ENCODE data around the gene LMF1. TPM values are rescaled to one million over a fixed set of nuclear protein-coding genes. Genes with fewer than 3 reads are reported as not detected.

Gene LMF1
- total RNA-seq, 2 experiments from 2014 or later: 17.0 to 31.4 TPM

DNA sequence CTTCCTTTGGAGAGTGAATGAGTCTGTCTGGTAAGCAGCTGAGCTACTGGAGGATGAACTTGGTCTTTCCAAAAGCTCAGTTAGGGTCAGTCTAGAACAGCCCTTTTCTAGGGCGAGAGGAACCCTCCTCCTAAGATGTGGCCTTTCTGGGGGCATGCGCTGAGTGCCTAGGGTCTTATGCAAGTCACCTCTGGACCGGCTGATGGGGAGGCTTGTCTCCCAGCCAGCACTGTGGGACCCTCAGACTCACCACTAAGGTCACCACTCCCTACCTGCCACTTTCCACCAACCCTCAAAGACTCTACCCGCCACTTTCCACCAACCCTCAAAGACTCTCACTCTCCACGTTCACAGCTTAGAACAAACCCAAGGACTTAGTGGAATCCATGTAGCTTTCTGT lies 26.8 kb downstream of the LMF1 start:
- no peak overlapping the region for H3K27ac ChIP-seq (ENCODE audit: low read depth, low read length, poor library complexity, severe bottlenecking)
- BruUV-seq (replicated peaks): no TSS peak
- H3K79me2 ChIP-seq (ENCODE audit: insufficient read depth, low read depth, low read length): no peaks in the 10 kb centered on the region
- ChIA-PET POLR2A (interaction anchor here (1.1 kb wide), 1 partner anchor 10 kb away, joined by 4 read pairs; no protein-coding TSS in a partner anchor), CTCF (ENCODE audit: unreplicated experiment) (interaction anchor here (0.6 kb wide), 1 partner anchor 40 kb away, joined by 3 read pairs; no protein-coding TSS in a partner anchor)
- TF ChIP-seq, protein P1, sequence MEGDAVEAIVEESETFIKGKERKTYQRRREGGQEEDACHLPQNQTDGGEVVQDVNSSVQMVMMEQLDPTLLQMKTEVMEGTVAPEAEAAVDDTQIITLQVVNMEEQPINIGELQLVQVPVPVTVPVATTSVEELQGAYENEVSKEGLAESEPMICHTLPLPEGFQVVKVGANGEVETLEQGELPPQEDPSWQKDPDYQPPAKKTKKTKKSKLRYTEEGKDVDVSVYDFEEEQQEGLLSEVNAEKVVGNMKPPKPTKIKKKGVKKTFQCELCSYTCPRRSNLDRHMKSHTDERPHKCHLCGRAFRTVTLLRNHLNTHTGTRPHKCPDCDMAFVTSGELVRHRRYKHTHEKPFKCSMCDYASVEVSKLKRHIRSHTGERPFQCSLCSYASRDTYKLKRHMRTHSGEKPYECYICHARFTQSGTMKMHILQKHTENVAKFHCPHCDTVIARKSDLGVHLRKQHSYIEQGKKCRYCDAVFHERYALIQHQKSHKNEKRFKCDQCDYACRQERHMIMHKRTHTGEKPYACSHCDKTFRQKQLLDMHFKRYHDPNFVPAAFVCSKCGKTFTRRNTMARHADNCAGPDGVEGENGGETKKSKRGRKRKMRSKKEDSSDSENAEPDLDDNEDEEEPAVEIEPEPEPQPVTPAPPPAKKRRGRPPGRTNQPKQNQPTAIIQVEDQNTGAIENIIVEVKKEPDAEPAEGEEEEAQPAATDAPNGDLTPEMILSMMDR (conservative IDR thresholded peaks at IDR 0.05; ENCODE audit: low read length): no peak
- TF ChIP-seq EZH2phosphoT487 (IDR thresholded peaks at IDR 0.05; ENCODE audit: borderline replicate concordance, low read depth, low read length): no peak
- no peaks in the 10 kb centered on the region for H4K20me1 ChIP-seq (ENCODE audit: insufficient read depth, low read length)
- no peak overlapping the region for H3K4me3 ChIP-seq (ENCODE audit: low read depth, low read length, poor library complexity, severe bottlenecking)
- intact Hi-C loops (cut with micrococcal nuclease; ENCODE audit: unreplicated experiment): no loop called here
- H3K9me3 ChIP-seq (ENCODE audit: low read length): peaks cover 14% of the 10 kb centered on the region
- H3K4me1 ChIP-seq (ENCODE audit: insufficient read depth, low read length, poor library complexity, severe bottlenecking): no peaks in the 10 kb centered on the region
- no peaks in the 10 kb centered on the region for H3K9me2 ChIP-seq (ENCODE audit: insufficient read depth, low read length)
- peaks cover 31% of the 10 kb centered on the region for H3K36me3 ChIP-seq (ENCODE audit: insufficient read depth, low read length)
- no peak overlapping the region for H2AFZ ChIP-seq (ENCODE audit: low read length)
- H3K4me2 ChIP-seq (ENCODE audit: low read length): no peak overlapping the region
- no peak for DNase-seq (ENCODE audit: low spot score)

DNA sequence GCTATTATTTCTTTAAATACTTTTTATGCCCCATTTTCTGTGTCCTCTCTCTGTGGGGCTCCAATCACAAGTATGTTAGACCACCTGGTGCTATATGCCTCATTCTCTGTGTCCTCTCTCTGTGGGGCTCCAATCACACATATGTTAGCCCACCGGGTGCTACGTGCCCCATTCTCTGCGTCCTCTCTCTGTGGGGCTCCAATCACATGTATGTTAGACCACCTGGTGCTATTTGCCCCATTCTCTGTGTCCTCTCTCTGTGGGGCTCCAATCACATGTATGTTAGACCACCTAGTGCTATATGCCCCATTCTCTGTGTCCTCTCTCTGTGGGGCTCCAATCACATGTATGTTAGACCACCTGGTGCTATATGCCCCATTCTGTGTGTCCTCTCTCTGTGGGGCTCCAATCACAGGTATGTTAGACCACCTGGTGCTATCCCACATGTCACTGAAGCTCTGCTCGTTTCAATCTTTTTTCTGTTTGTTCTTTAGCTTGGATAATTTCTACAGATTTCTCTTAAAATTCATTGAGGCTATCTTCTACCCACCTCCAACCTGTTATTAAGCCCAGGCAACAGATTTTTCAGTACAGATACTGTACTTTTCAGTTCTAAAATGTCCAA lies 28.2 kb downstream of the LMF1 start:
- CTCF ChIA-PET (ENCODE audit: unreplicated experiment): no interaction called here
- H3K36me3 ChIP-seq (ENCODE audit: insufficient read depth, low read length): peaks cover 31% of the 10 kb centered on the region
- BruUV-seq (replicated peaks): no TSS peak
- TF ChIP-seq, protein P1 (conservative IDR thresholded peaks at IDR 0.05; ENCODE audit: low read length): no peak
- no peak for TF ChIP-seq EZH2phosphoT487 (IDR thresholded peaks at IDR 0.05; ENCODE audit: borderline replicate concordance, low read depth, low read length)
- H4K20me1 ChIP-seq (ENCODE audit: insufficient read depth, low read length): no peaks in the 10 kb centered on the region
- no peaks in the 10 kb centered on the region for H3K9me2 ChIP-seq (ENCODE audit: insufficient read depth, low read length)
- H3K4me3 ChIP-seq (ENCODE audit: low read depth, low read length, poor library complexity, severe bottlenecking): no peak overlapping the region
- H3K79me2 ChIP-seq (ENCODE audit: insufficient read depth, low read depth, low read length): no peaks in the 10 kb centered on the region
- no peak overlapping the region for H3K27ac ChIP-seq (ENCODE audit: low read depth, low read length, poor library complexity, severe bottlenecking)
- POLR2A ChIA-PET: no interaction called here
- intact Hi-C loops (cut with micrococcal nuclease; ENCODE audit: unreplicated experiment): no loop called here
- DNase-seq (ENCODE audit: low spot score): no peak
- no peak overlapping the region for H3K4me2 ChIP-seq (ENCODE audit: low read length)
- no peaks in the 10 kb centered on the region for H3K4me1 ChIP-seq (ENCODE audit: insufficient read depth, low read length, poor library complexity, severe bottlenecking)
- H2AFZ ChIP-seq (ENCODE audit: low read length): no peak overlapping the region
- peaks cover 14% of the 10 kb centered on the region for H3K9me3 ChIP-seq (ENCODE audit: low read length)

DNA sequence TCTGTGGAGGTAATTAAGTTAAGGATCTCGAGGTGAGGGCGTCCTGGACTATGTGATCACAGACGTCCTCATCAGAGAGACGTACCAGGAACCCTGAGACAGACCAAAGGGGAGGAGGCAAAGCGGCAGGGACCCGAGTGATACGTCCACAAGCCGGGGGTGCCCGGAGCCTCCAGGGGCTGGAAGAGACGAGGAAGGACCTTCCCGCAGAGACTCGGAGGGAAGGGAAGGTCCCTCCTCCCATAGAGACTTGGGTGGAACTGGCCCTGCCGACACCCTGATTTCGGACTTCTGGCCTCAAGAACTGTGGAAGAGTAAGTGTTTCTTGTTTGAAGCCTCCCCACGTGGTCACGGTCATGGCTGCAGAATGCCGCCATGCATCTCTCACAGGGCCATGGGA lies 30.8 kb downstream of the LMF1 start:
- ChIA-PET CTCF (ENCODE audit: unreplicated experiment) (no interaction called here), POLR2A (no interaction called here)
- Histone ChIP-seq H3K4me1 (ENCODE audit: insufficient read depth, low read length, poor library complexity, severe bottlenecking) (no peaks in the 10 kb centered on the region), H4K20me1 (ENCODE audit: insufficient read depth, low read length) (no peaks in the 10 kb centered on the region), H3K9me2 (ENCODE audit: insufficient read depth, low read length) (no peaks in the 10 kb centered on the region), H3K9me3 (ENCODE audit: low read length) (peaks cover 14% of the 10 kb centered on the region), H3K27ac (ENCODE audit: low read depth, low read length, poor library complexity, severe bottlenecking) (no peak overlapping the region), H3K79me2 (ENCODE audit: insufficient read depth, low read depth, low read length) (no peaks in the 10 kb centered on the region), H3K4me3 (ENCODE audit: low read depth, low read length, poor library complexity, severe bottlenecking) (no peak overlapping the region), H3K4me2 (ENCODE audit: low read length) (no peak overlapping the region), H2AFZ (ENCODE audit: low read length) (no peak overlapping the region), H3K36me3 (ENCODE audit: insufficient read depth, low read length) (peaks cover 26% of the 10 kb centered on the region)
- DNase-seq (ENCODE audit: low spot score): no peak
- intact Hi-C loops (cut with micrococcal nuclease; ENCODE audit: unreplicated experiment): no loop called here
- no TSS peak for BruUV-seq (replicated peaks)
- no peak for TF ChIP-seq EZH2phosphoT487 (IDR thresholded peaks at IDR 0.05; ENCODE audit: borderline replicate concordance, low read depth, low read length)
- TF ChIP-seq, protein P1 (conservative IDR thresholded peaks at IDR 0.05; ENCODE audit: low read length): no peak

Data from OCI-LY7 (cell line).